ENCODE data around the gene RNF26.
A peak's percentile ranks its signal among the peaks of the same experiment; 100 is the strongest.

The RNF26 gene

GRCh38 chr11:119334174-119334930 is at the start of gene RNF26:
RNF26 (plus strand) TSS chr11:119334527; CDS start chr11:119335123, 596 bp downstream.
- ATAC-seq = peak; percentile 97

DNA sequence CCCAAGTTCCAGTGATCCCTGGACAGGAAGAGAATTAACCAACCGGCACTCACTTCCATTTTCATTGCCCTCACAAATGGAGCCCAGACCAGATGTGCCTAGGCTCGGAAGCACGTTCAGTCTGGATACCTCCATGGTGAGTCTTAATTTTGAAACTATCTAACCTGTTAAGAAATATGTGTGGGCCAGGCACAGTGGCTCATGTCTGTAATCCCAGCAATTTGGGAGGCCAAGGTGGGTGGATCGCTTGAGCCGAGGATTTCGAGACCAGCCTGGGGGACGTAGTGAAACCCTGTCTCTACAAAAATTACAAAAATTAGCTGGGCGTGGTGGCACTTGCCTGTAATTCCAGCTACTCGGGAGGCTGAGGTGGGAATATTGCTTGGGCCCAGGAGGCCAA is 48.9 kb upstream of the RNF26 start:
- ATAC-seq = no peak

GRCh38 chr11:119288219-119288618 is 46.1 kb upstream of the RNF26 start:
- no peak for ATAC-seq

DNA sequence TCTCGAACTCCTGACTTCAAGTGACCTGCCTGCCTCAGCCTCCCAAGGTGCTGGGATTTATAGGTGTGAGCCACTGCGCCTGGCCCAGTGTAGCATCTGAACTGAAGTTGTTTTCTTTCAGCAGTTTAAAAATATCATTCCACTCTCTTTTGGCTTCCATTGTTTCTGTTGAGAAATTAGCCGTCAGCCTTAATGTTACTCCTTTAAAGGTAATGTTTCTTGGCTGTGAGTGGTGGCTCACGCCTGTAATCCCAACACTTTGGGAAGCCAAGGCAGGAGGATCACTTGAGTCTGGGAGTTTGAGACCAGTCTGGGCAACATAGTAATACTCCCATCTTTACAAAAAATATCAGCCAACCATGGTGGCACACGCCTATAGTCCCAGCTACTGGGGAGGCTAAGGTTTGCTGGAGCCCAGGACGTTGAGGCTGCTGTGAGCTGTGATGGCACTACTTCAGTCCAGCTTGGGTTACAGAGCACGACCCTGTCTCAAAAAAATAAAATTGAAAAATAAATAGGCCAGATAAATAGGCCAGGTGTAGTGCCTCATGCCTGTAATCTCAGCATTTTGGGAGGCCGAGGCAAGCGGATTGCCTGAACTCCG is 43.3 kb upstream of the RNF26 start:
- ATAC-seq = no peak

- no peak for ATAC-seq
Measured at GRCh38 chr11:119293461-119293860, 40.9 kb upstream of the RNF26 start.

DNA sequence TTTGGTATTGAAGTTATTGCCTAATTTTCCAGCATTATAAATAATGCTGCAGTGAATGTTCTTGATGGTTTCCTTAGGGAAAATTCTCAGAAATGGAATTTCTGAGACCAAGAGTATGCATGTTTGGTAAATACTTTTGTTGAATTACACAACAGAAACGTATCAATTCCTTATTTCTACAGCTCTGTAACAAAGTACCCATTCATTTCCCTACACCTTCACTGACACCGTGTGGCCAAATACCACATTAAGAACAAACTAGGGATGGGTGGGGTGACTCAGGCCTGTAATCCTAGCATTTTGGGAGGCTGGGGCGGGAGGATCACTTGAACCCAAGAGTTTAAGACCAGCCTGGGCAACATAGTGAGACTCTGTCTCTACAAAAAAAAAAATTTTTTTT is 39.1 kb upstream of the RNF26 start:
- no peak for ATAC-seq

- no peak for ATAC-seq
Measured at GRCh38 chr11:119297938-119298337, 36.4 kb upstream of the RNF26 start.

DNA sequence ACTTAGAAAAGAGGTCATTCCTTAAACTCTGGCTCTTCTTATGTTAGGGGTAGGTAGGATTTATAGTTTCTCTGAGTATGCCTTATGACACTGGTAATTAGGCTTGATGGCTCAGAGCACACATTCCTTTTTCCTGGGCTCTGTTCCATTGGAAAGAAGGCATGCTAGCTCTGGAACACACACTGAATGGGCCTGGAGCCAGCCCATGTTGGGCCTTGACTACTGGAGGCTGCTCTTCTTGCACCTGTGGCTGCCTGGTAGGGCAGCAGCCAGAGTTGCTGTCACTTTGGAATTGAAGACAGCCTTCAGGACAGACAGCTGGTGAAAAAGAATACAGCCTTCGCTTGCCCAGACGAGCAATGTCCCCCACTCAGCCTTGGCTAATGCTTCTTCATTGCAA is 35.6 kb upstream of the RNF26 start:
- ATAC-seq = no peak

DNA sequence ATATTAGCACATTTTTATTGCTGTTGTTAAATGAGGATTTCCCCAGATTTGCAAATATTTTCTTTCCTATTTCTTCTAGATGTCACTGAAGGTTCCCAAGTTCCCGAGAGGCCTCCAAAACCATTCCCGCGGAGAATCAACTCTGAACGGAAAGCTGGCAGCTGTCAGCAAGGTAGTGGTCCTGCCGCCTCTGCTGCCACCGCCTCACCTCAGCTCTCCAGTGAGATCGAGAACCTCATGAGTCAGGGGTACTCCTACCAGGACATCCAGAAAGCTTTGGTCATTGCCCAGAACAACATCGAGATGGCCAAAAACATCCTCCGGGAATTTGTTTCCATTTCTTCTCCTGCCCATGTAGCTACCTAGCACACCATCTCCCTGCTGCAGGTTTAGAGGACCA is 34.9 kb upstream of the RNF26 start:
- ATAC-seq = no peak

- ATAC-seq = no peak
Measured at GRCh38 chr11:119300198-119300964, 33.9 kb upstream of the RNF26 start.

- ATAC-seq = no peak
Measured at GRCh38 chr11:119303227-119303718, 31.1 kb upstream of the RNF26 start.

DNA sequence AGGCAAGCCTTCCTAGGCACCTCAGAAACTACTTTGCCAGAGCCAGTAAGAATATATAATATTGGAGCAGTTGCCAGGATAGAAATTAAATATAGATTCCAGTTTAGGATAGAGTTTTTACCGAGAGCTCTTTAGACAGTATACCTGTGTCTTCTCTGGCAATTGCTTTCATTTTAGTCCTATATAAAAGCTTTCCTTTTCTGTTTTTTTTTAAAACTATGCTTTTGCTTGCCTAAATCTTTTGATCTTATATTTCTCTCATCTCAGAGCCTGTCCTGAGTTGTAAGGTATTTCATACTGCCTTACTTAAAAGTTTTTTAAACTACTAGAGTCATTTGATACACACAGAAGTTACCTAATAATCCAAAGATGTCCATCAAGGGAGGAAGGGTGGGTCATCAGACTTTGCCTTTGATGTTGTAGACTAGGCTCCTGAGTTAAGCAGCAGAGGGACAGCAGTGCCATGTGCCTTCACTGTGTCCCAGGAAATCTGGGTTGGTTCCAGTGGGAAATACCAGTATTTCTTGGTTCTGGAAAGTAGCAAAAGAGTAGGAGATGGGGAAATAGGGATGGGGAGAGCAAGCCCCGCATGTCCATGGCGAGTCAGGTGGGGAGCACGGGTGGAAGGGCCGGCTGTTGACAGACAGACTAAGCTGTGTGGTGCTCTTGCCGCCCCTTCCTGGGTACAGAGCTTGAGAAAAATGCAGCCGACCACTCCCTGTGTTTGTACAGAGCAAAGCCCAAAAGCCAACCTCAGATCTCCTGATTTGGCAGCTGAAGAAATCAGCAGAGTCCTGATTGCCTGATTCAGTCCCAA is 28.6 kb upstream of the RNF26 start:
- peak in 1 of 2 donors; percentile 6 for ATAC-seq

GRCh38 chr11:119306373-119306890 is 27.9 kb upstream of the RNF26 start:
- ATAC-seq = peak; percentile 82 to 83

- ATAC-seq = no peak
Measured at GRCh38 chr11:119307219-119307618, 27.1 kb upstream of the RNF26 start.

DNA sequence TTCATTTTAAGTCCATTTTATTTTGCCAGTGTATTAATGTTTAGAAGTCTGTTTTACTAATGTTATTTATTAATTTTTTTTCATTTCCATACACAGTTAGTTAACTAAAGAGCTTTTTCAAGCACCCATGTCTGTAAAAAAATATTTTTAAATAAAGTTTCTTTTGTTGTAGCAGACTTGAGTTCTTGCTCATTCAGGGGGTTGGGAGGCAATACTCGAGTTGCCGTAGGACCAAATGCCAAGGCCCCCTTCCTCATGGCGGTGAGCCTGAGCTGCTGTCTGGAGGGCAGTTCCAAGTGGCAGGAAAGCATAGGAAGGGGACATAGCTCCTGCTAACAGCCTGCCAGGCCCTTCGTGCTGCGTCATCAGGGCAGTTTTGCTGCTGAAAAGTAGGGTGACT is 26.4 kb upstream of the RNF26 start:
- no peak for ATAC-seq

GRCh38 chr11:119309411-119309810 is 24.9 kb upstream of the RNF26 start:
- ATAC-seq = no peak

DNA sequence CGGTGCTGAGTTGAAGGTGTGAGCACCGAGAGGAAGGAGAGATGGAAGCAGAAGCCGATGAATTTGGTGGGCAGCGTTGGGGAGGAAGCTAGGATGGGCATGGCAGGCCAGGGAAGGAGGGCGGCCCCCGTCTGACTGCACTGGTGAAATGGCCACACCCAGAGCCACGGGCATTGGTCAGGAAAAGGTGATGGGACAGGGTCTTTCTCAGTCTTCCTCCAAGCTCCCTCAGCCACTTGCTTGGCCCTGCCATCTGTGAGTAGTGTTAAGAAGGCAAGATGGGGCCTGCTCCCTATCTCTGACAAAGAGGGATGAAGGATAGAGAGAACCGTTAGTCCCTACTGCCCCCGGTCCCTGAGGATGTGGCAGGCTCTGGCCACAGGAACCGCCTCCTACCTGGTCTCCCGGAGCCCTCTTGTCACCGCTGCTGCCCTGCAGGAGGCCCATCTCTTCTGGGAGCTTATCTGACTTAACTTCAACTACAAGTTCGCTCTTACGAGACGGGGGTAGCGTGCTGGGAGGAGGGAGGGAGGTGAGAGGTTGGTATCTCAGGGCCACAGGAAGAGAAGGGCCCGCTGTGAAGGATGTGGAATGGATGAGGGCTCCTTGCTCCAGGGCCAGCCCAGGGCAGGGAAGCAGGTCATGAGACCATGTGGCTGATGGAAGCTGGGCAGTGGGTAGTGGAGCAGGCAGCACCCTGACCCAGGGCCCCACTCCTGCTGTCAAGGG is 24.2 kb upstream of the RNF26 start:
- ATAC-seq = no peak

DNA sequence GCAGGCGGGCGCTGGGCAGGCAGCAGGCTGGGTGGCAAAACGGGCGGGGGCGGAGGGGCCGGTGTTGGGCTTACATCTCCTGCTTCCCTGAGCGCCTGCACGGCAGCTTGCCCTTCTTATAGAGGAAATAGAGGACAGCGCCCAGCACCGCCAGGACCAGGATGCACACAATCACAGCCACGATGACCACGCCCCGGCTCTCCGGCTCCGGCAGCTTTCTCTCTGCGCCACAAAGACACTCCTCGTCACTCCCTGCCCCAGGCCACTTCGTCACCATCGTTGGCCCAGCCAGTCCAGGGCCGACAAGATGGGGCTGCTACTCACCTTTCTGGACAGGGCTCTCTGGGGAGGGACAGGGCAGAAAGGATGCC is 23.7 kb upstream of the RNF26 start:
- no peak for ATAC-seq

DNA sequence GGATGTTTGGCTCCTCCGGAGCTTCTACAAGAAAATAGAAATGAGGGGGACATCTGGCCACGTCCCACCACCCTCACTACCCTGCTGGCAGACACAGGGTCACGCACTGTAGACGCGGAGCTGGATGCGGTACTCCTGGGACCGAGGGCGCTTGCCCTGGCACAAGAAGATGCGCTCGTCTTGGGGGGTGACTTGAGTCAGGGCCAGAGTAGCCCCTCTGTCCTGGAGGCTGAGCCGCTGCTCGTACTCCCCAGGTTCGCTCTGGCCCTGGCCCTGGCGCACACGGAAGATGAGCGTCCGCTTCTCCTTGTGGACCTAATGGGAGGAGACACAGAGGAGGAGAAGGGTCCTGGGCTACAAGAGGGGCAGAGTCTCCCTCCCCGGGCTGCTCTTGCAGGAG is 19.6 kb upstream of the RNF26 start:
- ATAC-seq = no peak

- ATAC-seq = peak; percentile 60 to 67
Measured at GRCh38 chr11:119315131-119316015, 19.0 kb upstream of the RNF26 start.

Data from activated CD4-positive, CD25-positive, alpha-beta regulatory T cell treated with anti-CD3 and anti-CD28 coated beads, Interleukin-2, amount 50 U/mL, for 24 hours (primary cell).